Duodenal mucosa (tissue), 2 donors: ENCODE results near the gene BEND3.
"Not testable (repeated sequence)": the region's sequence is repeated elsewhere in the genome, so short reads cannot be mapped to it uniquely, and the experiment has no call there.

Source experiments
- H3K27ac ChIP-seq: one replicate; pipeline ENCODE4 v1.7.0; 2013; ENCODE audit warnings: low read depth, low read length
- H3K27me3 ChIP-seq, 2 donors: one replicate each; pipeline ENCODE4 v1.7.0; 2013; ENCODE audit warnings: low read length in 2 of 2, control low read depth in 1 of 2; ENCODE audit not compliant: insufficient read depth in 2 of 2, control insufficient read depth in 1 of 2
- H3K36me3 ChIP-seq, 2 donors: one replicate each; pipeline ENCODE4 v1.7.0; 2013; ENCODE audit warnings: low read length in 2 of 2, control low read depth in 1 of 2; ENCODE audit not compliant: insufficient read depth in 2 of 2, control insufficient read depth in 1 of 2
- H3K4me1 ChIP-seq, 2 donors: one replicate each; pipeline ENCODE4 v1.7.0; 2013; ENCODE audit warnings: low read length in 2 of 2, control low read depth in 1 of 2; ENCODE audit not compliant: insufficient read depth in 2 of 2, control insufficient read depth in 1 of 2
- H3K4me3 ChIP-seq, 2 donors: one replicate each; pipeline ENCODE4 v1.7.0; 2013; ENCODE audit warnings: low read length in 2 of 2, low read depth in 1 of 2
- H3K9ac ChIP-seq, 2 donors: one replicate each; pipeline ENCODE4 v1.7.0; 2013; ENCODE audit warnings: low read length in 2 of 2, low read depth in 1 of 2
- H3K9me3 ChIP-seq, 2 donors: one replicate each; pipeline ENCODE4 v1.7.0; 2013; ENCODE audit warnings: low read length in 2 of 2, control low read depth in 1 of 2; ENCODE audit not compliant: control insufficient read depth in 1 of 2

The BEND3 gene

GRCh38 chr6:107121964-107122495, 6.7 kb upstream of the BEND3 start:
- Histone ChIP-seq H3K9ac (no peak overlapping the region), H3K27ac (no peak overlapping the region), H3K27me3 (no peaks in the 10 kb centered on the region), H3K36me3 (no peaks in the 10 kb centered on the region), H3K4me3 (no peak overlapping the region), H3K9me3 (no peaks in the 10 kb centered on the region), H3K4me1 (peaks cover 0 to 3% of the 10 kb centered on the region in 2 donors)

DNA sequence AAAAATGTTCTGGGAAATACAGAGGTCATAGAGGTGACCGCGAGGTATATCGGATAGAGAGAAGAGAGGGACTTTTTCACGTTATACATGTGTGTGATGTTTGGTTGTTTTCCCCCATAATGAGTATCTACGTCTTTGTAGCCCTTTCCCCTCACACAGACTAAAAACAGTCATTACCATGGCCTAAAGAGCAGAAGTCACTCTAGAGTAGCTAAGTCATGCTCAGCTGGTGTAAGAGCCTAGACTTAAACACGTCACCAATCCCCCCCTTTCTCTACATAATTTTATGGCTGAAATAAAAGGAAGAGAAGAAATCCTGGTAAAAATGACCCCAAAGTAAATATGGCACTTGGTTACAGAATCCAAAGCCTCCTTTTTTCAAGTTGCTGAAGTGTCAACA, 6.0 kb upstream of the BEND3 start:
- Histone ChIP-seq H3K9ac (no peak overlapping the region), H3K36me3 (no peaks in the 10 kb centered on the region), H3K27ac (no peak overlapping the region), H3K4me3 (no peak overlapping the region), H3K9me3 (no peaks in the 10 kb centered on the region), H3K27me3 (no peaks in the 10 kb centered on the region), H3K4me1 (peaks cover 3 to 8% of the 10 kb centered on the region in 2 donors)

GRCh38 chr6:107120404-107120803, 5.1 kb upstream of the BEND3 start:
- H3K27ac ChIP-seq: no peak overlapping the region
- H3K27me3 ChIP-seq: no peaks in the 10 kb centered on the region
- H3K36me3 ChIP-seq: no peaks in the 10 kb centered on the region
- peaks cover 7 to 12% of the 10 kb centered on the region in 2 donors for H3K4me1 ChIP-seq
- H3K9ac ChIP-seq: no peak overlapping the region
- H3K4me3 ChIP-seq: no peak overlapping the region
- no peaks in the 10 kb centered on the region for H3K9me3 ChIP-seq

DNA sequence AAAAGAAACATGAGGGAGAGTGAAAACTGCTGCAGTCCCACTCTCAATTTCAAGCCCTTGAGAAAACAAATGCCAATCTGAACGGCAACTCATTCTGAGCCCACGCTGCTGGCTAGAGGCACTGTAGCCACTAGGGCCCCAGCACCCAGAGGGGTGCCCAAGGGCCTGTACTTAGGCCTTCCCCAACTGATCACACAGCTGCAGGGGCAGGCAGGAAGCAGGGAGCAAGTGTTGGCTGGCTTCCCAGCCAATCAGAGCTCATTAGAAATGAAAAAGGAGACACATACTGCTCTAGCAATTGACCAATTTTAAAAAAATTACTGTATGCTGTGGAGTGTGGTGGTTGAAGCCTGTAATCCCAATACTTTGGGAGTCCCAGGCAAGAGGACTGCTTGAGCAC, 3.7 kb upstream of the BEND3 start:
- Histone ChIP-seq H3K4me3 (no peak overlapping the region), H3K4me1 (peaks cover 7 to 13% of the 10 kb centered on the region in 2 donors), H3K27ac (no peak overlapping the region), H3K9ac (no peak overlapping the region), H3K9me3 (no peaks in the 10 kb centered on the region), H3K27me3 (no peaks in the 10 kb centered on the region), H3K36me3 (no peaks in the 10 kb centered on the region)

- not testable (repeated sequence) for H3K27me3 ChIP-seq, H3K9ac ChIP-seq, H3K4me3 ChIP-seq, H3K9me3 ChIP-seq, H3K27ac ChIP-seq, H3K36me3 ChIP-seq
- H3K4me1 ChIP-seq: peaks cover 12 to 17% of the 10 kb centered on the region in 2 donors
These were observed 3.2 kb upstream of the BEND3 start for GRCh38 chr6:107118540-107118939.

GRCh38 chr6:107116931-107117330, 1.6 kb upstream of the BEND3 start:
- Histone ChIP-seq H3K36me3 (no peaks in the 10 kb centered on the region), H3K27ac (no peak overlapping the region), H3K4me3 (peak overlapping the region; percentile 72 to 73), H3K4me1 (peaks cover 14 to 18% of the 10 kb centered on the region in 2 donors), H3K9ac (peak overlapping the region in 1 of 2 donors; percentile 60), H3K9me3 (no peaks in the 10 kb centered on the region), H3K27me3 (no peaks in the 10 kb centered on the region)

GRCh38 chr6:107116328-107116892, 1.1 kb upstream of the BEND3 start:
- peak overlapping the region; percentile 42 to 60 for H3K9ac ChIP-seq

GRCh38 chr6:107115695-107116327, 496 bp upstream of the BEND3 start:
- Histone ChIP-seq H3K4me3 (peak overlapping the region; percentile 72 to 73), H3K9ac (peak overlapping the region; percentile 42 to 60), H3K27ac (peak overlapping the region; percentile 45), H3K9me3 (no peaks in the 10 kb centered on the region), H3K36me3 (no peaks in the 10 kb centered on the region), H3K27me3 (no peaks in the 10 kb centered on the region), H3K4me1 (peaks cover 14 to 17% of the 10 kb centered on the region in 2 donors)

More at GRCh38 chr6:107116328-107116892, 1.1 kb upstream of the BEND3 start:
- no peak overlapping the region for H3K27ac ChIP-seq
- no peaks in the 10 kb centered on the region for H3K36me3 ChIP-seq
- peak overlapping the region; percentile 72 to 73 for H3K4me3 ChIP-seq
- H3K9me3 ChIP-seq: no peaks in the 10 kb centered on the region
- no peaks in the 10 kb centered on the region for H3K27me3 ChIP-seq
- peaks cover 14 to 17% of the 10 kb centered on the region in 2 donors for H3K4me1 ChIP-seq

DNA sequence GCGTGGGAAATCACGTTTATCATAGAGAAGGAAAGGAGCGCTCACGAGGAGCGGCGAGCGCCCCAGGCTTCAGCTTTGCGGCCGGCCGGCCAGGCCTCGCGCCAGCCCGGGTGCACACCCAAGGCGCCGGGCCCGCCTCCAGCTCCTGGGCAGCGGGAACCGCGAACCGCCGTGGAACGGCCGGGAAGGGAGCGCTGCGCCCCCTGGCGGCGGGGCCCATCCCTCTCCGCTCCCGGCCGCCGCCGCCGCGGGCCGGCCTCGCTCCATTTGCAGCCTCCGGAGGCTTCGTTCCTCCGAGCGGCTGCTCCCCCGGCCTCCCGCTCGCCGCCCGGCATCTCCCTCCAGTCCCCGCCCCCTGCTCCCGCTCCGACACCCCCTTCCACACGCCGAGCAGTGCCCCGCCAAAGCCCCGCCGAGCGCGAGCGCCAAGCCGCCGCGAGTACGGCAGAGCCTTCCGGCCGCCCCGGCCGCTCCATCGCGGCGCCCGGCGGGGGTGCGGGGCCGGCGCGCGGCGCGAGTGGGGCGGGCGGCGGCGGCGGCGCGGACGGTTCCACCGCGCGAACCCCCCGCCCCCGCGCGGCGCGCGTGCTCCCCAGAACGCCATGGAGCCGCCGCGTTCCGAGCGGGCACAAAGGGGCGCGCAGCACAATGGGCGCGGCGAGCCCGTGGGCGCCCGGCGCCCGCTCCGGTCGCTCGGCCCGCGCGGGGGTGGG, 946 bp downstream of the BEND3 start:
- H3K36me3 ChIP-seq: no peaks in the 10 kb centered on the region
- H3K9ac ChIP-seq: peak overlapping the region; percentile 59 to 67
- H3K4me1 ChIP-seq: peaks cover 14 to 17% of the 10 kb centered on the region in 2 donors
- no peaks in the 10 kb centered on the region for H3K27me3 ChIP-seq
- no peaks in the 10 kb centered on the region for H3K9me3 ChIP-seq
- H3K4me3 ChIP-seq: peak overlapping the region; percentile 66 to 78
- no peak overlapping the region for H3K27ac ChIP-seq

DNA sequence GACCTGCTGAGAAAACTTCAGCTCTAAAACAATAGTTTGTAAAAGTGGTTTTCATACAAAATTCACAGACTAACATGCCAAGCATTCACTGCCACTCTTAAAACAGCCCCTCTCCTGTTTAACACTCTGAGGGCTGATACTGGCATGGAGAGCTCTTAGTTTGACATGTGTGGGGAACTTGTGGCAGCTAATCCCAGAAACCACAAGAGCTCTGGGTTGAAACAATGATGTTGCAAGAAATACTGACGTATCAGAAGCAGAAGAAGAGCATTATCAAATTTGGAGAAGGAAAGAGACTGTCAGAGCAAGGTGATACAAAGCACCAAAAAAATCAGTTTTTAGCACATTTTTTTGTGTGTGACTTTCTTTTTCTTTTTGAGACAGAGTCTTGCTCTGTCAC, 5.1 kb downstream of the BEND3 start:
- Histone ChIP-seq H3K9ac (no peak overlapping the region), H3K36me3 (no peaks in the 10 kb centered on the region), H3K4me1 (peaks cover 7 to 13% of the 10 kb centered on the region in 2 donors), H3K9me3 (no peaks in the 10 kb centered on the region), H3K4me3 (no peak overlapping the region), H3K27me3 (no peaks in the 10 kb centered on the region), H3K27ac (no peak overlapping the region)
